Stimulated activated naive CD8-positive, alpha-beta T cell treated with anti-CD3 and anti-CD28 coated beads, Interleukin-15, Interleukin-2, amounts not matched to agents 100 U/mL and 50 U/mL, for 24 hours (primary cell): ENCODE data around the gene FZD4.
A peak's percentile ranks its signal among the peaks of the same experiment; 100 is the strongest.
"Not testable (repeated sequence)": the region's sequence is repeated elsewhere in the genome, so short reads cannot be mapped to it uniquely, and the experiment has no call there.

Experiments
- ATAC-seq: fragments of 150-1000 bp; cut with Tn5 transposase; one replicate; pipeline ENCODE4 v1.10.0; 2021
- DNase-seq: peaks from one replicate; pipeline ENCODE4 v3.0.0; 2021

FZD4 gene

DNA sequence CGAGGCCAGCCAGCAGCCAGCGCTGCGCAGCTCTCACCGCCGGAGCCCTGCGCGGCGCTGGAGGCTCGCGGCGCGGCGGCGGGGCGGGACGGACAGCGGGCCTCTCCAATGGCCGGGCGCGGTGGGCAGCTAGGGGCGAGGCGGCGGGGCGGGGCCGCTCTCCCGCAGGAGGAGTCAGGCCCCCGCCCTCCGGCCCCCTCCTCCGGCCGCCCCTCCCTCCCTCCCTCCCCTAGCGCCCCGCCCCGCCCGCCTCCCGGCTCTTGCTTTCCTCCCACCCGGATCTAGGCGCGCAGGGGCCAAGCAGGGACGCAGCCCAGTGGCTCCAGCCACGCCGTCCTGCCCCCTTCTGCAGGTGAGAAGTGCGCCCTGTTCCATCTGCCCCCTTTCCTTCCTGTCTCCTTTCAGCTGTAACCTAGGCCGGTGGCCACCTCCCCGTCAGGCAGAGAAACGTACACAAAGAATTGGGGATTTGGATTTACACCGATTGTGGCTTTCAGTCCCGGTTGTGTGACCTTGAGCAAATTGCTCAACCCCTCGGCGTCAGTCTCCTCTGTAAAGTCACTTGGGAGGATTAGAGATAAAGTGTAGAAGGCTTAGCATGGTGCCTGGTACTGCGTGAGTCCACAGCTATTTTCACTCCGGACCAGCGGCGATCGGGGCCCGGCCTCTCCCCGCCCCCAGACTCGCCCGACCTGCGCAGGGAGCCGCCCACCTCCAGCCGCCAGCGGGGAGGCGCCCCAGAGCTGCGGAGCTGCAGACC lies at the start of gene FZD4:
Gene FZD4 (minus strand): TSS at position 35 of the 760 bp plus-strand sequence. CDS start 310 bp downstream, outside the sequence.
- DNase-seq (peak; percentile 73), ATAC-seq (peak; percentile 91)

- DNase-seq, ATAC-seq: not testable (repeated sequence)
Observed at GRCh38 chr11:87004281-87004680, 49.1 kb upstream of the FZD4 start.

DNA sequence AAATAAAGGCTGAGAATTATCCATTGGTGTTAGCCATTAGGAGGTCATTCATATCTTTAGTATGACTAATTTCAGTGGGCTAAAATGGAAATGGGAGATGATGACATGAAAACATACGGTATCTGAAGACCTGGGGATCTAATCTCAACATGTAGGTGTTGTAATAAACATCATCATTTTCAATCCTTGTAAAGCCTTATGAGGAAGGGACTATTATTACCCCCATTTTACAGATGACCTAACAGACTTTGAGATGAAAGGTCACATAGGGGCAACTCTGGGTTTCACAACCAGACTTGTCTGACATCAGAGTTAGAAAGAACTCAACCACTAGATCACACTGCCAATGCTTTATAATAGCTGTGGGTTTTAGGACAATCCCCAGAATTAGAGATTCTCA lies 47.7 kb upstream of the FZD4 start:
- DNase-seq (no peak), ATAC-seq (no peak)

GRCh38 chr11:86999859-87000753 lies 44.9 kb upstream of the FZD4 start:
- DNase-seq (no peak), ATAC-seq (no peak)

- DNase-seq, result no peak
- no peak for ATAC-seq
Observed at GRCh38 chr11:86999388-86999787, 44.2 kb upstream of the FZD4 start.

DNA sequence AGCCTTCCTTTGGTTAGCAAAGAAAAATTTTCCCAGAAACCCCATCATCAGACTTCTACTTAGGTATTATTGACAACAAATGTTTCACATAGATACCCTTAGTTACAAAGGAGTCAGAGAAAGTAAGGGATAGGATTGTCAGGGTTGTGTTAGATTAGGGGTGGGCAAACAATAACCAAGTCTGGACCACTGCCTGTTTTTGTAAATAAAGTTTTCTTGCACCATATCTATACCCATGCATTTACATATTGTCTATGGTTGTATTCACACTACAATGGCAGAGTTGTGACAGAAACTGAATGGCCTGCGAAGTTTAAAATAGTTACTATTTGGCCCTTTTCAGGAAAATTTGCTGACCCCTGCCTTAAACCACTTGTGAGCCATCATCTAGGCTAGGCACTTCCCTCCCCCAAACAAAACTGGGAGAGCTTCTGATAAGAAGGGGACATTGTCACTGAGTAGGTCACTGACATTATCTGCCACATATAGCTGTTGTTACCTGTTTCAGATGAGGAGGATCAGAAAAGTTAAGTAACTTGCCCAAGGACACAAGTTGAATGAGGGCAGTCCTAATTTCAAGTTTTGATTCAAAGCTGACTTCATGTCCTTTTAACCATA lies 41.9 kb upstream of the FZD4 start:
- ATAC-seq (no peak), DNase-seq (no peak)

DNA sequence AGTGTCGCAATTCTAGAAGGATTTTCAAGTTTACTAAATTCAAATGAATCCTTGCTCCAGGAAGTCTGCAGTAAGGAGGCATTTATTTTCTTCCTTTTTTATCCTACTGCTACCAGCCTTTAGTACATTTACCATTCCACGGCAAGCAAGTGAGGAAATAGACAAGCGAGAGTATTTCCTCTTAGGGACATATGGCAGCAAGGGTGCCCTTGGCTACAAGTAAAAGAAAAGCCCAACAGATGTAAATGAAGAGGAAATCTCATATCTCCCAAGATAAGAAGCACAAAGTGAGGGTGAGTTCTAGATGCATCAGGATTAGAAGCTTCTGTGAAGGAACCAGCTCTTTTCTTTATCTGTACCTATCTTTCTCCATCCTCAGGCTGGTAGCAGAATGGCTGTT lies 37.8 kb upstream of the FZD4 start:
- ATAC-seq, result no peak
- no peak for DNase-seq

GRCh38 chr11:86992340-86992739 lies 37.1 kb upstream of the FZD4 start:
- not testable (repeated sequence) for DNase-seq, ATAC-seq

- ATAC-seq (no peak), DNase-seq (no peak)
Observed at GRCh38 chr11:86991341-86991740, 36.1 kb upstream of the FZD4 start.

DNA sequence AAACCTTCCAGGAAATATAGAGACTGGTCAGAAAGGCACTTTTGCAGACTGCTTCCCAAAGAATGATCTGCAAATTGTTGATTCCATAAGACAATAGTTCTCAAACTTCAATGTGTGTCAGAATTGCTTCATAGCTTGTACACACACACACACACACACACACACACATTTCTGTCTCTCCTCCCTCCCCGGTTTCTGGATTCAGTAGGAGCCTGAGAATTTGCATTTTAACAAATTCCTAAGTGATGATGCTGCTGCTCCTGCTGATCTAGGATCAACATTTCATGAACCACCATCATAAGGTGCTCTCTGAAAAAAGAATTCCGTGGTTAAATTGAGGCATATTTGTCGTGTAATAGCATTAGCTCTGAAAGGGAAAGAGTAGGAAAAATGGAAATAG lies 35.3 kb upstream of the FZD4 start:
- DNase-seq (no peak), ATAC-seq (no peak)

- DNase-seq, result no peak
Observed at GRCh38 chr11:86990031-86990430, 34.8 kb upstream of the FZD4 start.

GRCh38 chr11:86988351-86988881 lies 33.2 kb upstream of the FZD4 start:
- no peak for DNase-seq
- ATAC-seq, result no peak

More at GRCh38 chr11:86990031-86990430, 34.8 kb upstream of the FZD4 start:
- no peak for ATAC-seq

DNA sequence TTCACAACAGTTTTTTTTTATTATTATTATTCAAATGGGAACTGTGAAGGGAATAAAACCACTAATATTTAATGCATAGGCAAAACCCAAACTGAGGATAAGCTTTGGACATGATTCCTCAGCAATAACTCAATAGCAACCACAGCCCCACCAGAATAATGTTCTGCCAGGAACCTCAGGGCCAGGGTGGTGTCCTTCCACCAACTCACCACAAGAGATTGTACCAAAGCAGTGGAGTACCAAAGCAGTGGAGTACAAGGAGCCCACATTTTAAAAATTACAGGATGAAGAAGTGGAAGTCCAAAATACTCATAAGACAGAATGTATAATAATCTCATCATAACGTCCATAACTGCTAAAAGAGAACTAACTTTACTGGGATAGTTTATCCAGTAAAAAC lies 32.5 kb upstream of the FZD4 start:
- no peak for ATAC-seq
- DNase-seq, result no peak

DNA sequence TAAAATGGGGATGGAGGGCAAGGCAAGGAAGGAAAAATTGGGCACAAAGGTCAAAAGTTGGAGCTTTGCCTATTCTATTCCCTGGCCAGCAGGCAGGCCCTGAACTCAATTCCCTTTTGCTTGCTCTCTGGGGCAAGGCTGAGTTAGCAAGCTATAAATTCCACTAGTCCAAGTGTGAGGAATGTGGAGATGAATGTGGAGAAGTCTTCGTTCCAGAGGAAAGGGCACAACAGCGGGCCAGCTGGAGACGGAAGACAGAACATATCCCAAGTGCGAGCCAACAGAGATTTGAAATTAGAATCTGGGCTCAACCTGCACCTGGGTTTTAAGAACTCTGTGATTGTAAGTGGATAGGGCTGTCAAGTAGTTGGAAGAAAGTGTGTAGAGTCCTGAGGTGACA lies 29.5 kb upstream of the FZD4 start:
- ATAC-seq, result no peak

DNA sequence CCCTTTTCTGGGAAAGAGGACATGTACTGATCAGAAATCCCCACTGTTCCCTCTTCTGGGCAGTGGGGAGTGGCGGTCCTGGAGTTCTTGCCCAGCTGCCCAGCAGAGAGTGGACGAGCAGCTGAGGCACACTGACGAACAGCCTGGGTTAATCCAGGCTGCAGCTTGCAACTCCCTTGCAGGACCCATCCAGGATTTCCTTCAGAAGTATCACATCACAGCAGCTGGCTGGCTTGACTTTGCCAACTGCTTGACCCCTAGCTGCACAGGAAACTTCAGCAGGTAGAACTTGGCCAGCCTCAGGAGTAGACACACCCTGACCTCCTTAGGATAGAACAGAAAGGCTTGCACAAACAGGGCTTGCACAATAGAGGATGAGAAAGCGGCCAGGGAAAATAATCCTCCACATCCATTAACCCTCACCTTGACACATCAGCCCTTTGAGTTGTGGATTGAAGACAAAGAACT lies 27.9 kb upstream of the FZD4 start:
- ATAC-seq, result no peak
- DNase-seq, result no peak

More for the DNA sequence above, 29.5 kb upstream of the FZD4 start:
- no peak for DNase-seq

DNA sequence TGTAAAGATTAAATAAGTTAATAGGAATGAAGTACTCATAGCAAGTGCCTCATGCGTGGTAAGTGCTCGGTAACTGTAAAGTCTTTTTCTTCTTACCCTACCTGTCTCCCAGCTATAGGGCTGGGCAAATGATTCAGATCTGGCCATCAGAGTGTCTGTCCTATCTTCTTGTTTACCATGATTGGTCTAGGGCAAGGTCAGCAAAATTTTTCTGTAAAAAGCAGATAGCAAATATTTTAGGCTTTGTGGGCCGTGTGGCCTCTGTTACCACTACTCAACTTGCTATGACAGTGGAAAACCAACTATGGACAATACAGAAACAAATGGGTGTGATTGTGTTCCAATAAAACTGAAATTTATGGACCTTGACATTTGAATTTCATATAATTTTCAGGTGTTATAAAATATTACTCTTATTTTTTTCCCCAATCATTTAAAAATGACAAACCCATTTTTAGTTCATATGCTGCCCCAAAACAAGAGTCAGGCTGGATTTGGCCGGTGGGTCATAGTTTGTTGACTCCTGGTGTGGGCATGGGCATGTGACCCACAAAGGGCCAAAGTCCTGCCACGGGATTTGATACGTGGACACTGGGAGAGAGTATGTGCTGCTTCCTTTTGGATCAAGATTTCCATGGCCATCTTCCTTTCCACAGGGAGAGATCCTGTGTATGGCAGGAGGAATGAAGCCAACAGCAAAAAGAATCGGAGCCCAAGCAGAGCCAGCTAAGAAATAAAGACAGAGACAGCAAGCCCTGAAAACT lies 26.8 kb upstream of the FZD4 start:
- ATAC-seq (no peak), DNase-seq (no peak)

DNA sequence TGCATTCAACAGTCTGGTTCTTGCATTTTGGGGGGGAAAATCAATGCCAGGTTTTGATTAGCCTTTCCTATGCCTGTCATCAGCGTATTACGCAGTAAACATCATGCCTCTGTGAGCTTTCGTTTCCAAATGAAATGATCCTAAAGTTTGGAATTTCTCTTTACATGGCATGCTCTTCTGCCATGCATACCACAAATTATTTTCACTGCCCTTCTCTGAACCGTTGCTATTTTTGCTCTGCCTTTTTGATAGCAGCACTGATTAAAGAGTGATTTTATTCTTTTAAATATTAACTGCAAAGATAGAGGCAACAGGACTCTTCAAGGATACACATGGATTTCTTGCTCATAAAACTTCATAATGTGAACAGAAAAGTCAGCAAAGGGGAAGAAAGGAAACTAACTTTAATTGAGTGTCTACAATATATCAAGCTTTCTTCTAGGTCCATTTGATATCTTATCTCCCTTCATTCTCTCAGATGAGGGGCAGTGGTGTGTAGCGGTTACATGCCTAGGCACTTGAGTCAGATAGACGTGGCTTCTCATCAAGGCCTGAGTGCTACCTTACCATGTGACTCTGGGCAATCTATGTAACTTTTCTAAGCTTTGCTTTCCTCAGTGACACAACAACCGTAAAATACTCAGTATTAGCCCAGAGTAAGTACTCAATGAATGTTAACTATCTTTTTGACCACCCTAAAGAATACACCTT lies 25.0 kb upstream of the FZD4 start:
- ATAC-seq (no peak), DNase-seq (no peak)

DNA sequence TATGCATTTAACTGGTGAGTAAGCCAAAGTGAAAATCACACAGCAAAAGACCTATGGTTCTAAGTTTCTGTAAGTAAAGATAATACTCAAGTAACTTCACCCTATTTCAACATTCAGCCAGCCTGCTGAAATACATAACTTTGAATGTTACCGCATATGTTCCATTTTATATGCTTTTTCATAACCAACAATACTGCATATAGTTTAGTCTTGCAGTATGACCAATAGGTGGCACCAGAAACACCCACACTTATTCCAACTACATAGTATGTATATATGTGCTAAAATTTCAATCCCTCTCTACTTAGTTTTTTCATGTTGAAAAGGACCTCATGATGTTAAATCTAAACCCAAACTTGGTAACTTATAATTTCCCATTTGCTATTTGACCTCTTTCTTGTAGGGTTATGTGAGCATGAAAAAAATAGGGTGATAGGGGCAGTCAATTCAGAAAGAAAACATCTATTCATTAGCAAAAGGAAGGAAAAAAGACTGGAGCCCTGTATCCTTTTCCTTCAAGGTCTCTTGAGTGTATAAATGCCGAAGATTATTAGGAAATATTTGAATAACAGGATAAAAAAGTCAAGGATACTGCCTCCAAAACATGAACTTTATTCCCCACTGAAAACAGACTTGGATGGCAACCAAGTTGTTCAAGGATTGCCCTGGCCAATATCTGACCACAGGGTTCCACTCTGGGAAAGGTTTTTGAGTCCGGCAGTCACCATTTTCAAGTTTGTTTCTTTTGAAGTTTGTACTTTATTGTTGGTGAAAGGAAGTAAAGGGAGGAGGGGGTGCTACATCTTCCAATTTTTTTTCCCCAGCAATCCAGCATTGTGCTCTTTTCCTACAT lies 23.8 kb upstream of the FZD4 start:
- DNase-seq, result no peak
- ATAC-seq, result peak; percentile 66

DNA sequence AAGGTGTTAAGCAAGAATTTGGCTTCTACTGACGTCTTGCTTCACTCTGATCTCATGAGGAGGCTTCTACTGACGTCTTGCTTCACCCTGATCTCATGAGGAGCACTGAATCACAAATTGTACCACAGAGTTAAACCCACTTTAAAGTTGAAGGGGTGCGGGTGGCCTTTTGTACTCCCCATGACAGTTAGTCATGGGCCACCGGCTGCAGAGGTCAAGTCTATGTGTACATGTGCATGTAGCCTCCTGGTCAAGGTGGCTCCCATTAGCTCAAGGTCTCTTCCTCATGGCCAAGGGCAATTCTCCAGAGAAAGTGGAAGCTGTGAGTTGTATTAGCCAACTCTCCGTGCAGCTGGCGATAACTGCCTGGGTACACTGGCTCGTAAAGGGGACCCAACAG lies 23.1 kb upstream of the FZD4 start:
- DNase-seq (no peak), ATAC-seq (no peak)

DNA sequence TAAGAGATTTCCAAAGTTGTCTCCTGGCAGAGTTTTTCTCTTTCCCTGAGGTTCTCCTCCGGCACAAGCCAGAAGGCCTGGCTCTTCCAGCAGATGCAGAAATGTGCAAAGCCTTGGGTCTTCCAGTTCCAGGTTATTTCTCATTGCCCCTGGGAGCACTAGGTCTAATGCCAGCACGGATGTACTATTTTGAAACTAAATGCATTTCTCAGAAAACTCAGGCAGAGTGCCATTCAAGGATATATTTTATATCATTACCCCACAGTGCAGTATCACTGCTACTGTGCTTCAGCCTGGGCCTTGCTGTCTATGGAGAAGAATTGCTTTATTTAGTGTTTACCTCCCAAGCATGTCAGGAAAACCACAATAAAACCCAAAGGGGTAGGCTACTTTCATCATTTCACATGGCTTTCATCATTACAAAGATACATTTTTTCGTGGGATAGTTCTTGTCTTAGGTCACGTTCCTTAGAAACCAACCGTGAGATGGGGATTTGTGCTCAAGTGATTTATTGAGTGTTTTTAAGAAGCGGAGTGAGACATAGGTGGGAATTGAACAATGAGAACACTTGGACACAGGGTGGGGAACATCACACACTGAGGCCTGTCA lies 22.4 kb upstream of the FZD4 start:
- ATAC-seq (no peak), DNase-seq (no peak)
